Mucosa of descending colon (tissue), 3 donors: ENCODE measurements around the gene DHPS. TPM values are rescaled to one million over a fixed set of nuclear protein-coding genes. Genes with fewer than 3 reads are reported as not detected.

Experiments
- ATAC-seq: fragments of 200-7000 bp; cut with Tn5 transposase; one replicate; pipeline ENCODE4 v1.9.1; 2020; ENCODE audit warnings: mild to moderate bottlenecking, moderate library complexity
- DNase-seq, 3 donors: peaks; one replicate each; pipeline ENCODE4 v3.0.0-alpha.2; 2020
- H3K36me3 ChIP-seq: fragments of 200-600 bp; one replicate; pipeline ENCODE4 v1.8.0; 2021; ENCODE audit warnings: low read depth, mild to moderate bottlenecking
- H3K4me1 ChIP-seq: fragments of 200-600 bp; one replicate; pipeline ENCODE4 v1.8.0; 2021; ENCODE audit warnings: low read depth, mild to moderate bottlenecking
- H3K4me3 ChIP-seq: fragments of 200-600 bp; one replicate; pipeline ENCODE4 v1.8.0; 2021; ENCODE audit warnings: mild to moderate bottlenecking
- H3K9me3 ChIP-seq: fragments of 200-600 bp; one replicate; pipeline ENCODE4 v1.8.0; 2021; ENCODE audit warnings: mild to moderate bottlenecking
- CTCF ChIP-seq: fragments of 200-600 bp; IDR thresholded peaks from one replicate; pipeline ENCODE4 v1.8.0; 2022; ENCODE audit warnings: antibody characterized with exemption, mild to moderate bottlenecking
- intact Hi-C, 2 donors: fragments of 100-400 bp; cut with DNase I in 1 of 2; cut with micrococcal nuclease in 1 of 2; formaldehyde crosslinking; loops; one replicate each; pipeline versions ENCODE4 v1.11.0 to v1.11.1; 2022; cut with DNase I, micrococcal nuclease
- total RNA-seq, 3 donors: library from RNA; stranded (reverse); fragmentation: NEBNext Ultra II Directional in 2 of 3; extraction: Animal tissue kit (Norgen Biotek cat#: 25700) in 2 of 3; gene quantifications; one replicate each; pipeline versions ENCODE4 v1.2.1 to v1.2.4, GENCODE V29; 2021 to 2023
- donor health status: DM: no; HTN: no; CAD: no; lungs with moderate emphysema.
- donor health status: DM: no; HTN: no; CAD: no.
- donor health status: DM: no; HTN: yes; CAD: no.

Gene DHPS
- total RNA-seq, 3 donors from 2014 or later = 71.4 to 91.4 (median 88.9) TPM

GRCh38 chr19:12668346-12668745 is 13.3 kb downstream of the DHPS start:
- DNase-seq (no peak), ATAC-seq (no peak)
- Histone ChIP-seq H3K4me3 (peak overlapping the region; percentile 77), H3K4me1 (peaks cover 33% of the 10 kb centered on the region), H3K36me3 (no peaks in the 10 kb centered on the region), H3K9me3 (no peaks in the 10 kb centered on the region)
- intact Hi-C loops = no loop called here
- no peak for TF ChIP-seq CTCF

DNA sequence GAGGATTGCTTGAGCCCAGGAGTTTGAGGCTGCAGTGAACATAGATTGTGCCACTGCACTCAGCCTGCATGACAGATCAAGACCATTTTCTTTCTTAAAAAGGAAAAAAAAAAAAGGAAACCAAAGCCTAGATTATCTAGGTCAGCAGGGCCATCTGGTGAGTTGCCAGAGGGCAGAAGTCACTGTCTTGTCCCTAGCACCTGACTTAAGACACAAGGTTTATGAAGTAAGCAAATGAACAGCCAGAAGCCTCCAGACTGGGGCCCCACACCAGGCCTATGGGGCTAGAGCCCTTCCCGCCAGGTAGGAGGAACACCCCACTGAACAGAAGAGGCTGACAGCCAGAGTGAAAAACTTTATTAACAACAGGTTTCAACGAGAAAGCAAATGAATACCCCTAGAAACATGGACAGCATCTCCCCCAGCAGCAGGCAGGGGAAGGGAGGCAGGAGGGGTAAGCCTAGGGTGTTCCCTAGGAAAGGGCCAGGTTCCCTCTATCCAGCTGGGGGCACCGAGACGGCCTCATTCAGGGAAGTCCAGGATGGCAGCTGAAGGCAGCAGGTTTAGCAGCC is 13.9 kb downstream of the DHPS start:
- intact Hi-C loops = no loop called here
- Histone ChIP-seq H3K9me3 (no peaks in the 10 kb centered on the region), H3K4me3 (no peak overlapping the region), H3K4me1 (peaks cover 33% of the 10 kb centered on the region), H3K36me3 (no peaks in the 10 kb centered on the region)
- DNase-seq (peak in 1 of 3 donors; percentile 49), ATAC-seq (no peak)
- no peak for TF ChIP-seq CTCF

GRCh38 chr19:12666265-12667048 is 15.2 kb downstream of the DHPS start, which contains the start of the genes MAN2B1 and WDR83:
TSS of gene MAN2B1 (minus strand) at chr19:12666742. CDS start at chr19:12666701, 41 bp downstream.
TSS of gene WDR83 (plus strand) at chr19:12666807. CDS start at chr19:12669791, 2,984 bp downstream.
- no peaks in the 10 kb centered on the region for H3K36me3 ChIP-seq
- peak; percentile 87 for ATAC-seq
- intact Hi-C loops = no loop called here

GRCh38 chr19:12665671-12666264 is 15.9 kb downstream of the DHPS start:
- DNase-seq (peak in 1 of 3 donors; percentile 59), ATAC-seq (peak; percentile 5)
- Histone ChIP-seq H3K36me3 (no peaks in the 10 kb centered on the region), H3K9me3 (no peaks in the 10 kb centered on the region), H3K4me1 (peaks cover 33% of the 10 kb centered on the region), H3K4me3 (no peak overlapping the region)
- intact Hi-C loops = no loop called here
- no peak for TF ChIP-seq CTCF

More at GRCh38 chr19:12666265-12667048, 15.2 kb downstream of the DHPS start, which contains the start of the genes MAN2B1 and WDR83:
- peak; percentile 83 to 86 (median 86) for DNase-seq
- H3K9me3 ChIP-seq = no peaks in the 10 kb centered on the region
- H3K4me3 ChIP-seq = peak within 1 kb of the TSS; percentile 54
- H3K4me1 ChIP-seq = peaks cover 33% of the 10 kb centered on the region
- TF ChIP-seq CTCF = no peak

DNA sequence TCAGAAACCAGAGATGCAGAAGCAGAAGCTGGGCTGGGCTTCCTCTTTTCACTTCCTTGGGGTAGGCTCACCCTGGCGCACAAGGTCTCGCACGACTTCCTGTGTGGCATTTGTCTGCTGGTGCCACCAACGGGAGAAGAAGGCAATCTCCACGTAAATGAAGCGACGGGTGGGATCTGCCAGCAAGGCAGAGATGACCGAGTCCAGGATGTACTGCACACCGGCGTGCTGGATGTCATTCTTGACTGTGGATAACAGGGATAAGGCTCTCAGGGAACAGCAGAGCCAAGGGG is 16.5 kb downstream of the DHPS start:
- Histone ChIP-seq H3K4me3 (no peak overlapping the region), H3K4me1 (peaks cover 27% of the 10 kb centered on the region), H3K9me3 (no peaks in the 10 kb centered on the region), H3K36me3 (no peaks in the 10 kb centered on the region)
- TF ChIP-seq CTCF = no peak
- ATAC-seq (peak; percentile 6), DNase-seq (peak in 2 of 3 donors; percentile 52 to 81)
- intact Hi-C loops = no loop called here
